ENCODE results near the gene MYO7B.

GRCh38 chr2:127626175-127626574 is 90.7 kb downstream of the MYO7B start:
- TF ChIP-seq, protein P1, sequence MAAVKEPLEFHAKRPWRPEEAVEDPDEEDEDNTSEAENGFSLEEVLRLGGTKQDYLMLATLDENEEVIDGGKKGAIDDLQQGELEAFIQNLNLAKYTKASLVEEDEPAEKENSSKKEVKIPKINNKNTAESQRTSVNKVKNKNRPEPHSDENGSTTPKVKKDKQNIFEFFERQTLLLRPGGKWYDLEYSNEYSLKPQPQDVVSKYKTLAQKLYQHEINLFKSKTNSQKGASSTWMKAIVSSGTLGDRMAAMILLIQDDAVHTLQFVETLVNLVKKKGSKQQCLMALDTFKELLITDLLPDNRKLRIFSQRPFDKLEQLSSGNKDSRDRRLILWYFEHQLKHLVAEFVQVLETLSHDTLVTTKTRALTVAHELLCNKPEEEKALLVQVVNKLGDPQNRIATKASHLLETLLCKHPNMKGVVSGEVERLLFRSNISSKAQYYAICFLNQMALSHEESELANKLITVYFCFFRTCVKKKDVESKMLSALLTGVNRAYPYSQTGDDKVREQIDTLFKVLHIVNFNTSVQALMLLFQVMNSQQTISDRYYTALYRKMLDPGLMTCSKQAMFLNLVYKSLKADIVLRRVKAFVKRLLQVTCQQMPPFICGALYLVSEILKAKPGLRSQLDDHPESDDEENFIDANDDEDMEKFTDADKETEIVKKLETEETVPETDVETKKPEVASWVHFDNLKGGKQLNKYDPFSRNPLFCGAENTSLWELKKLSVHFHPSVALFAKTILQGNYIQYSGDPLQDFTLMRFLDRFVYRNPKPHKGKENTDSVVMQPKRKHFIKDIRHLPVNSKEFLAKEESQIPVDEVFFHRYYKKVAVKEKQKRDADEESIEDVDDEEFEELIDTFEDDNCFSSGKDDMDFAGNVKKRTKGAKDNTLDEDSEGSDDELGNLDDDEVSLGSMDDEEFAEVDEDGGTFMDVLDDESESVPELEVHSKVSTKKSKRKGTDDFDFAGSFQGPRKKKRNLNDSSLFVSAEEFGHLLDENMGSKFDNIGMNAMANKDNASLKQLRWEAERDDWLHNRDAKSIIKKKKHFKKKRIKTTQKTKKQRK (IDR thresholded peaks at IDR 0.05; ENCODE audit: borderline replicate concordance, low read depth, low read length): no peak
- TF ChIP-seq GABPA (tag; conservative IDR thresholded peaks at IDR 0.05; ENCODE audit: low read depth): no peak
- no peak for TF ChIP-seq ZNF384 (IDR thresholded peaks at IDR 0.05; ENCODE audit: low read depth, low read length)
- no peak for TF ChIP-seq SRF (CRISPR knock-in tag; IDR thresholded peaks at IDR 0.05)
- no peak for TF ChIP-seq TAF15 (IDR thresholded peaks at IDR 0.05; ENCODE audit: low read depth, low read length)
- TF ChIP-seq, protein P2, sequence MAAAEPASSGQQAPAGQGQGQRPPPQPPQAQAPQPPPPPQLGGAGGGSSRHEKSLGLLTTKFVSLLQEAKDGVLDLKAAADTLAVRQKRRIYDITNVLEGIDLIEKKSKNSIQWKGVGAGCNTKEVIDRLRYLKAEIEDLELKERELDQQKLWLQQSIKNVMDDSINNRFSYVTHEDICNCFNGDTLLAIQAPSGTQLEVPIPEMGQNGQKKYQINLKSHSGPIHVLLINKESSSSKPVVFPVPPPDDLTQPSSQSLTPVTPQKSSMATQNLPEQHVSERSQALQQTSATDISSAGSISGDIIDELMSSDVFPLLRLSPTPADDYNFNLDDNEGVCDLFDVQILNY (CRISPR knock-in tag; IDR thresholded peaks at IDR 0.05): no peak
- TF ChIP-seq HBP1 (CRISPR knock-in tag; IDR thresholded peaks at IDR 0.05): no peak
- TF ChIP-seq NFE2 (IDR thresholded peaks at IDR 0.05; ENCODE audit: low read depth): no peak
- TF ChIP-seq NBN (IDR thresholded peaks at IDR 0.05; ENCODE audit: low read depth): no peak
- no peak for TF ChIP-seq USF2 (CRISPR knock-in tag; IDR thresholded peaks at IDR 0.05)
- TF ChIP-seq POLR2H (tag; IDR thresholded peaks at IDR 0.05; ENCODE audit: low read depth): no peak
- no peak for TF ChIP-seq CTCF (IDR thresholded peaks at IDR 0.05 in 2 of 3, conservative IDR thresholded peaks at IDR 0.05 in 1 of 3; ENCODE audit: insufficient read depth in 2 of 3, low read depth in 1 of 3, low read length in 3 of 3)
- no peak for TF ChIP-seq BDP1 (IDR thresholded peaks at IDR 0.05; ENCODE audit: insufficient read depth, insufficient read length)
- TF ChIP-seq, protein P3, sequence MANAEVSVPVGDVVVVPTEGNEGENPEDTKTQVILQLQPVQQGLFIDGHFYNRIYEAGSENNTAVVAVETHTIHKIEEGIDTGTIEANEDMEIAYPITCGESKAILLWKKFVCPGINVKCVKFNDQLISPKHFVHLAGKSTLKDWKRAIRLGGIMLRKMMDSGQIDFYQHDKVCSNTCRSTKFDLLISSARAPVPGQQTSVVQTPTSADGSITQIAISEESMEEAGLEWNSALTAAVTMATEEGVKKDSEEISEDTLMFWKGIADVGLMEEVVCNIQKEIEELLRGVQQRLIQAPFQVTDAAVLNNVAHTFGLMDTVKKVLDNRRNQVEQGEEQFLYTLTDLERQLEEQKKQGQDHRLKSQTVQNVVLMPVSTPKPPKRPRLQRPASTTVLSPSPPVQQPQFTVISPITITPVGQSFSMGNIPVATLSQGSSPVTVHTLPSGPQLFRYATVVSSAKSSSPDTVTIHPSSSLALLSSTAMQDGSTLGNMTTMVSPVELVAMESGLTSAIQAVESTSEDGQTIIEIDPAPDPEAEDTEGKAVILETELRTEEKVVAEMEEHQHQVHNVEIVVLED (CRISPR knock-in tag; IDR thresholded peaks at IDR 0.05): no peak

Data from K562 (cell line).